SW480 (cell line): ENCODE results near the gene MIGA1.
"Not testable (repeated sequence)": the region's sequence is repeated elsewhere in the genome, so short reads cannot be mapped to it uniquely, and the experiment has no call there.

Experiments
- DNase-seq: peaks from one replicate; pipeline ENCODE4 v3.0.0-alpha.2; 2016; ENCODE audit warnings: low spot score

Gene MIGA1

DNA sequence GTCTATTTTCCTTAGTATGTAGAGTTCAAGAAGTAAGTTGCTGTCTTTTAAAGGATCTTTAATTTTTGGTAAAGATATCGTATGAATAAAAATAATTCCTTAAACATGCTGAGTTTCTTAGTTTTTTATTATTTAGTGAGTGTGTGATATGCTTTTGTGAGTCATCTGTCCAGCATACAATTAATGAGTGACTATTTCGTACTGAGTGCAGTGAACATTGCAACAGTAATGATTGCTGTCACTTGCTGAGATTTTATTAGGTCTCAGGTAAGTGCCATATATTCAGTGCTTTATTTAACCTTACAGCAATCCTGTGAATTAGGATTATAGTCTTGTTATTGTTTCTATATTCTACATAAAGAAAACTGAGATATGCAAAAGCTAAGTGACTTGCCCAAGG is 22.6 kb downstream of the MIGA1 start:
- DNase-seq: no peak

DNA sequence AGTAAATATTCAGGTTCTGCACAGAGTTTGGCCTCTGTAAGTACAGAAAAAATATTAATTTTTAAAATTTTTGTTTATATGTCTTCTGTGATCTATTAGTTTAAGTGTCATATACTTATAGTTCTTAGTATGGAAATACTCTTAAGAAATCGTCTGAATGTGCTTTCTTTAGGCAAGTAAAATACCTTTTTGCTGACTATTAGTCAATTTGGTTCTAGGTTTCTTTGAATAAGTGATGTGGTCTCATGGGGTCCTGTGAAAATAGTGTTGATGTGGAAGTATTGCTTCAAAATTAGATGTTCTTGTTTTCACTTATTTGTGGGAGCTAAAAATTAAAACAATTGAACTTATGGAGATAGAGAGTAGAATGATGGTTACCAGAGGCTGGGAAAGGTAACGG is 23.9 kb downstream of the MIGA1 start:
- DNase-seq: no peak

DNA sequence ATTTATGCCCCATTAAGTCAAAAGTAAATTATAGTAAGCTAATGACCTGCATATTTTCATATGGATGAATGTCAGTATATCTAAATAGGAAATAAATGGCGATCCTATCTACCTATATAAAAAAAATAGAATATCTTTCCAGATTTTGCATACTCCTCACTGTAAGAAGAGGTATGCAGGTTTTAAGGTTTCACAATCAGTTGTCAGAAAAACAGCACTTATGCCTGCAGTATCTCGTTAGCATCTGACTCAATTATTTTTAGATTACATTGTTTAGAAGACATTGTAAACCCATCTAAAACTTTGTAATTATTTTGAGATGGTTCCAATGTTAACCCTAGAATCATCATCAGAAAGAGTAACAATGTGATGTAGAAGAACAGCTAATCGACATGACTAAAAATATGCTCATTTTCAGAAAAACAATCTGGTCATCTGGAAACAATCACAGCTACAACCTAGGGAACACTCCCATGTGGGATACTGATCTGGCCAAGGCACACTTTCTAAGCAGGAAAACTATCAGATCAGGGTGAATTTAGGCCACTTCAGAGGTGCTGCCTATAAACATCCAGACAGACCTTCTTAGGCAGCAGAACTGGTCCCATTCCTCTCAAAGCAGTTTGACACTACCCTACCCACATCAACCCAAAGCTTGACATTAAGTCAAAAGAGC is 30.5 kb downstream of the MIGA1 start:
- DNase-seq: not testable (repeated sequence)

DNA sequence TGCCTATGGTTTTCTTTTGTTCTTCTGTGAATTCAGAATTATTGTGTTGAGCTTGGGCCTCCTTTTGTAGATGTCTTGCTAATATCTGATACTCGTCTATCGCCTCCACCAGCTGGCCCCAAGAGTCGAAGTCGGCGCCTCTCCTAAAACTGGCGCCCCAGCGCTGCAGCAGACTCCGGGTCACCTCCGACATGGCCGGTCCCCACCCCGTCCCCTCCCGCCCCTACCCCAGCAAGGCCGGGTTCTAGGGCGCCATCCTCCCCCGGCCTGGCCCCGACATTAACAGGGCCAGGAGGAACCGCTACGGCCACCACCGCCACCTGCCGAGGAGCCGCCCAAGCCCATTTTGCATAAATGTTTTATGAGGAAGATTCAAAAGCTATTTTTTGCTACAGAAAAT is 32.1 kb downstream of the MIGA1 start:
- DNase-seq: not testable (repeated sequence)

DNA sequence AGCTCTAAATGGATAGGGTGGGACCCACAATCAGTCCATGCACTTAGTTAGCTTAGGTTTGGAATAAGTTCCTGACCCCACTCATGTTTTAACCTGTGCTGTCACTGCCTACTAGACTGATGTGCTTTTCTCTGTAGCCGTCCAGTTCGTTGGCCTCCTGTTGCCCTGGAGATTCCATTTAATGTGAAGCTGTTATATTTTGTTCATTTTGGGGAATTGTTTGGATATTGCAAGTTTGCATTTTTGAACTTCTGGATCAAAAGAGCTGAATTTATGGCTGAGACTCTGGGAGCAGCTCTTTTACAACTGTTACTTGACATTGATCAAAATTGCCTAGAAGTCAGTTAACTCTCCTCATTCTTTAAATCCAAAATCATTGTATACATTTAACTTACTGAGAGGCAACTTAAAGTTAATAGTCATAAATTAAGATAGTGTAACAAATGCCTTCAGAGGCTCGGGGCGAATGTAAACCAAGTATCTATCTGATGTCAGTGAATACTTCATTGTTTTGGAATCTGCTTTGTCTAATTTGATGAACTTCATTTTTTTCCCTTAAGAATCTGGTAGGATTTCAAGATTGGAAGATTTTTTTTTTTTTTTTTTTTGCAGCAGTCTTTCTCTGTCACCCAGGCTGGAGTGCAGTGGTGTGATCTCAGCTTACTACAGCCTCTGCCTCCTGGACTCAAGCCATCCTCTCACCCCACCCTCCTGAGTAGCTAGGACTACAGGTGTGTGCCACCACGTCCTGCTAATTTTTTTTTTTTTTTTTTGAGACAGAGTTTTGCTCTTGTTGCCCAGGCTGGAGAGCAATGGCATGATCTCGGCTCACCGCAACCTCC is 38.1 kb downstream of the MIGA1 start:
- no peak for DNase-seq

DNA sequence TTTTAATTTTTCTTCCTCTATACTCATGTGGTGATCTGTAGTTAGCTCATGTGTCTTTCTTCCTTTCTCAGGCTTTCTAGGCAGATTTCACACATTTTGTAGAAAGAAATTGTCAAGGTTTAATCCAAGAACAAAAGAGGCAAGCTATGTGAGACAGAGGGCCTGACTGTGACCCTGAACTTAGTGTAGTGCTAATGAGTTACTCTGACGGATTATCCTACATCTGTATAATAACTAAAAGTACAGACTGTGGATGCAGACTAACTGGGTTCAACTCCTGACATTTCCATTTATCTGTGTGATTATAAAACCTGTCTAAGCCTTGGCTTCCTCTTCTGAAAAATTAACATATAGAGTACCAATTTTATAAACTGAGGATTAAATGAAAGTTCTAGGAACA is 40.7 kb downstream of the MIGA1 start:
- no peak for DNase-seq

DNA sequence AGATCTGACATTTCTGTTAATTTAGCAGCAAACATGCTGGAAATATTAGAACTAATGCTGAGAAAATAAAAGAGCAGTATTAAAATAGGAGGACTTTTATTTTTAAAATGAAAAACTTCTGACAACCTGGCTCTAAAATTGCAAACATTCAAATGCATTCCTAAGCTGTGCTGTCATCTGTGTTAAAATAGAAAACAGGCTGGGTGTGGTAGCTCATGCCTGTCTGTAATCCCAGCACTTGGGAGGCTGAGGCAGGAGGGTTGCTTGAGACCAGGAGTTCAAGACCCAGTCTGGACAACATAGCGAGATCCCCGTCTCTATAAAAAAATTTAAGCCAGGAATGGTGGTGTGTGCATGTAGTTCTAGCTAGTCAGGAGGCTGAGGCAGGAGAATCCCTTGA is 44.6 kb downstream of the MIGA1 start:
- DNase-seq: no peak

DNA sequence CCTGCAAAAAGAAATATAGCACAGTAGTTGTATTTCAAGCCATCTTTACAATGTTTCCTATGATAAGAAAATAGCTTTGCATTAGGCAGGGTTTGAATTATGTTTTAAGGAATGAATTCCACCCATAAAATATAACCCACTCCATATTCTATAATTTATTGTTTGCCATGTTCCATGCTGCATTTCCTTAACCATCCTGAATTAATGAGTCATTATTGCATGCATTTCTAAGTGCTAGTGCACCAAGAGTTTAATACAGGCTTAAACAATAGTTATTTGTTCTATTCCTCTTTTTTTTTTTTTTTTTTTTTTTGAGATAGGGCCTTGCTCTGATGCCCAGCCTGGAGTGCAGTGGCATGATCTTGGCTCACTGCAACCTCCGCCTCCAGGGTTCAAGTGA is 45.2 kb downstream of the MIGA1 start:
- no peak for DNase-seq

DNA sequence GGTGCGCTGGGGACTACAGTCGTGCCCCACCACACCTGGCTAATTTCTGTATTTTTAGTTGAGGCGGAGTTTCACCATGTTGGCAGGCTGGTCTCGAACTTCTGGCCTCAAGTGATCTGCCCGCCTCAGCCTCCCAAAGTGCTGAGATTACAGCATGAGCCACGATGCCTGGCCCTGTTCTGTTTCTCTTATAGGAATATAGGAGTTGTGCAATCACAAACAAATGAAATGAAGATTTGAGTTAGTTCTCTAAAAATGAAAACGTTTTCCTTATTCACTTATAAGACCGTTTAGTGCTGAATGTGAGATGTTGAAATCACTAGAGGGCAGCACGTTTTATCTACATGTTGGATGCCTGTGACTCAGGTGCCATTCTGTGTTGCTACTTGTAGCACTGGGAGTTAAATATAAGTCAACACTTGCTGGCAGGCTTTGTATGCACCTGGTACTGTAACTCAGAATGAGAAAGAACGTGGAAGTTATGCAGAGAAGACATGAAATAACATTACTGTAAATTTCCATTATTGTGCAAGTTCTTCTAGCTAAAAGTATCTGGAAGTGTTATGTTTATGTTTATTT is 45.8 kb downstream of the MIGA1 start:
- DNase-seq: peak; percentile 24

DNA sequence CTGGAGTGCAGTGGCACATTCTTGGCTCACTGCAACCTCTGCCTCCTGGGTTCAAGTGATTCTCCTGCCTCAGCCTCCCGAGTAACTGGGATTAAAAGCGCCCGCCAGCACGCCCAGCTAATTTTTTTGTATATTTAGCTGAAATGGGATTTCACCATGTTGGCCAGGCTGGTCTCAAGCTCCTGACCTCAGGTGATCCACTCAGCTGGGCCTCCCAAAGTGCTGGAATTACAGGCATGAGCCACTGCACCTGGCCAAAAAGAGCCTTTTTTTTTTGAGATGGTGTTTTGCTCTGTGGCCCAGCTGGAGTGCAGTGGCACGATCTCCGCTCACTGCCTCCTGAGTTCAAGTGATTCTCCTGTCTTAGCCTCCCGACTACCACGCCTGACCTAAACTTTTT is 47.4 kb downstream of the MIGA1 start:
- not testable (repeated sequence) for DNase-seq

DNA sequence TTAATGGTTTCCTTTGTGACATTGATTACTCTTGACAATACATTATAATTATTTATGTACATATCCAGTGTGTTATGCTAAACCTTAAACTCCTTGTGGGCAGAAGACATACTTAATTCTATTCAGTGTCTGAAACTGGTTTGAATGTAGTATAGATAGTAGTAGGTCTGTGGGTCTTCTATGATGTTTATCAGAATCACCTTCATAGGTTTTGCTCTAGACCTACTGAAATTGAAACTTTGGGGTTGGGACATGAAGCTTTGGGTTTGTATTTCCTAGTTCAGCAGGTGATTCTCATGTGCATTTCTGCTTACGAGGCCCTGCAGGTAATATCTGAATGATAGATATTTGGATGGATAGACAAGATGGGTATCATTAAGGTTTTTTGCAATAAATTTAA is 48.6 kb downstream of the MIGA1 start:
- DNase-seq: no peak

DNA sequence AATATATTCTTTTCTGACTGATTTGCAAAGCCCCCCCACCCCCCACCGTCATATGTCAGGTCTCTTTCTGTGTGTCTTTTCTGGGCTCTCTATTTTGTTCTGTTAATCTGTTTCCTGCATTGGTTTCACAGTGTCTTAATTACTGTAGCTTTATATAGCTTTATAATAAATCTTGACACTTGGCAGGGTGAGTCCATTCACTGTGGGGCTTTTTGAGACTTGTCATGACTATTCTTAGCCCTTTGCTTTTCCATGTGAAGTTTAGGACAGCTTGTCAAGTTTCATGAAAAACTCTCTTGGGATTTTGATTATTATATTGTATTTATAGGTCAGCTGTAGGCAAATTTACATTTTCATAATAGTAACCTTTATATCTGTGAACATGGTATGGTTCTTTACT is 50.4 kb downstream of the MIGA1 start:
- DNase-seq: no peak

DNA sequence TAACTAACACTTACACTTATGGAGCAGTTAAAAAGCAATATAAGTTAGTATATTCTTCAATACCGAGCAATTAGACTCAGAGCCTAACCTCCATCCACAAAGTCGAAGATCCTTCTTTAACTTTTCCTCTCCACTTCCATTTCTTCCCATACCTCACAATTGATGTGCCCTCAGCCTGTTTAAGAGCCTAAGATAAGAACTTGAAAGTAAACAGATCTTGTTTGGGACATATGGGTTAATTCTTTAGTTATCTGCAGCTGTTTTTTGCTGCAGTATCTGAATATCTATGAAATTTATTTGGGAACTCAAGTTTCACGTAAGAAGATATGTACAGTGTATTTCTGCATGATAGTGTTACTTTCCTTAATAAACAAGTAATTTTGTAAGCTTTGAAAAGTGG is 51.5 kb downstream of the MIGA1 start:
- no peak for DNase-seq

DNA sequence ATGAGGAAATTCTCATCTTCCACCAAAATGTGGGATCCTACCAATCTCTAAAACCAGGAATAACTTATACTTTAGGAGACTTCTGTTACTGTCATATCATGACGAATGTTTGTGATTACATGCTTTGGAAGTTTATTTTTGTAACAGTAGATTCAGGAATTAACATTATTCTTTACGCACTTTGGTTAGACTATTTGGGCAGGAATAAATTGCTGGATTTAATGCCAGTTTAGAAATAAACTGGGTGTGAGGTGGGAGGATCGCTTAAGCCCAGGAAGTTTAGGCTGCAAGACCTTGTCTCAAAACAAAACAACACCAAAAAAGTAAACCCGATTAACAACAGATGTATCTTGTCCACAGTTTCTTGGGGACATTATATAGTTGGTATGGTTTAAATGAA is 52.1 kb downstream of the MIGA1 start:
- DNase-seq: no peak

DNA sequence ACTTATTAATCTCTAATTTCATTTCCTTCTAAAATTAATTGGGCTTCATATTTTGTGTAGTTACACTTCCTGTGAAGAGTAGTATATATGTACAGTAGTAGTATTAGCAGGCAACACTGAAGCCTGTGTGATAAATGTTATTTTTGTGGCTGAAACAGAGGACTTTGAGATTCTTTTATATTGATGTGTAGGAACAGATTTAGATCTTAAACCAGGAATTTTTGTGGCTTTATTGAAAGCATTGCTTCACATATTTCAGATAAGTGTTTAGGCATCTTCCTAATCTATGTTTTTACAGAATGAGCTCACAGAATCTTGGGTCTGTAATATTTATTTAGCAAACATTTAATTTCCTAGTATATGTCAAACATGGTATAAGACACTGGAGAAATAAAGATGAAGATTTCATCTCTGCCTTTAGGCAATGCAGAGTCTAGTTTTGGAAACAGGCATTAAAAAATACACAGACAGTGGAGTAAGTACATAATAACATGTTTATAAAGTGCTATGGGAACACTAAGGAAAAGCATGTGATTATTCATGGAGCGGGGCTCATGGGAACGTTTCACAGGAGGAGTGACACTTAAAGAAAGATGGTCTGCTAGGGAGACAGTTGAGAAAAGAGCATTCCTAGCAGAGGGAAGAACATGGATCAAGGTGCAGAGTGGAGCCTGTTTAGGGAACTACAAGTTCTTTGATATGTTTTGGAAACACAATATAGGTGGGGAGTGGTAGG is 52.7 kb downstream of the MIGA1 start:
- no peak for DNase-seq

DNA sequence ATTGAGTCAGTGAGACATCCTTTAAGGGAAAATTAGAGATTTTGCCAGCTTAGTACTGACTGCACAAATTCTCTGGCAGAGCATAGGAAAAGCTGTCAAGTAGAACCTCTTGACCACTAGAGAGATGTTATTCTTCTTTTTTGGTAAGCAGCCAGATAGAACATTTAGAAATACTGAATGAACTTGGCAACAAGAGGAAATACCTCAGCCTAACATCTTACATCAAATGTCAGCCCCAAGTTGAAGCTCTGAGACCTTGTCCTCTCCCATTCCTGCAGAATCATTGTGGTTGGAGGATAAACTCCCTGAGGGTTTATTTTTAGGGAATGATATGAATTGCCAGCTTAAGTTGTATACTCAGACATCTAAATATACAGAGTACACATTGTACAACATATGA is 53.5 kb downstream of the MIGA1 start:
- no peak for DNase-seq

DNA sequence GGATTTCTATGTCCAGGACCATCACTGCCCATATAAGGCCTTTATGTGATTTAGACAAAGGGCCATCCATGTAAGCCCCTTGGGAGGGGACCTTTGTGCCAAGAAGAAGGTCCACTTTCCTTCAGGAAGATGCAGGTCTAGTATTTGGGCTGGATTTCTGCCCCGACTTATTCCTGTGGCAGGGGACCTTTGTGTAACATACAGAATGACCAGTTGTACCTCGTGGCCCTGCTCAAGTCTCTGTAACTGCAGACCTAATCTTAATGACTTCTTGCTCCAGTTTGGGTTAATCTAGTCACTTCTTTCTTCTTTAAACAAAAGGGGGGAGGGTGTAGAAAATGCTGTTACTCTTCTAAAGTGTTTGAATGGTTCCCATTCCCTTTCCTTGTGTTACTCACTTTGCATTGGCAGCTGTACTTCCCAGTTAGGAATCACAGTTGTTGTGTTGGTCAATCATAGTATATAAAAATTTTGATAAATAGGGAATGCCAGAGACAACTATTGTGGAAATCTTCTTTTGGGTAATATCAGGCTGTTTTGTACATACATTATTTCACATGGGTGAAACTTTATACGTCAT is 54.2 kb downstream of the MIGA1 start:
- no peak for DNase-seq

DNA sequence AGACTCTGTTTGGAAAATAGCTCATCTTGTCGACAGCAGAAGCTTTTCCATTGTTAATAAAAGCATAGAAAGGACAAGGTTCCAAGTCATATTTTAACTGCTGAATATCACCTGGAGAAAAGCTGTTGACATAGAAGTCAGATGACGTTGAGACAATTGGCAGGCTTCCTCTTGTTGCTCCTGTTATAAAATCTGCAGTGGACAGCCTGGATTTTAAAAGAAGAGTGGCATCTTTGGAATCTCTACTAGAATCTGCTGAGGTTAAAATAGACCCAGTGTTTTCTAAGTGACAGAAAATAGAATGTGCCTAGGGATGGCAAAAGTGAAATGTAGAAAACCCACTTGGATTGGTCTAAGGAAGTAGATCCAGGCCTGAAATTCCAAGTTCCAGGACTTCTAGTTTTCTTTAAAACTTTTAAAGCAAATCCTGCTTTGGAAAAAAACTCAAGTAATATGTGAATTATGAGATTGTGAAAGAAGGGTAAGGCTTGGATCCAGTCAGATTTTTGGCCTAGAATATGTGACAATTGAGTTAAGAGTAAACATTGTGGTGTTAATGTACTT is 55.4 kb downstream of the MIGA1 start:
- no peak for DNase-seq

DNA sequence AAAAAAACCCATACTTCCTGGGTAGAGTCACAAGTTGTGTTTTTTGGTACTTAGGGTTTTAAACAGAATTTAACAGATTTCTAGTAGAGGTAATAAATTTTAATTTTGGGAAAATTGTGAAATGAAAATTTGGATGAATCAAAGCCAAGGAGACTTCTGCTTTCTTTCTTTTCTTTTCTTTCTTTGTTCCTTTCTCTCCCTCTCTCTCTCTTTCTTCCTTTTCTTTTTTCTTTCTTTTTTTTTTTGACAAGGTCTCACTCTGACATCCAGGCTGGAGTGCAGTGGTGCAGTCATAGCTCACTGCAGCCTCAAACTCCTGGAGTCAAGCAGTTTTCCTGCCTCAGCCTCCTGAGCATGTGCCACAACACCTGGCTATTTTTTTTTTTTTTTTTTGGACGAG is 62.1 kb downstream of the MIGA1 start:
- DNase-seq: no peak

DNA sequence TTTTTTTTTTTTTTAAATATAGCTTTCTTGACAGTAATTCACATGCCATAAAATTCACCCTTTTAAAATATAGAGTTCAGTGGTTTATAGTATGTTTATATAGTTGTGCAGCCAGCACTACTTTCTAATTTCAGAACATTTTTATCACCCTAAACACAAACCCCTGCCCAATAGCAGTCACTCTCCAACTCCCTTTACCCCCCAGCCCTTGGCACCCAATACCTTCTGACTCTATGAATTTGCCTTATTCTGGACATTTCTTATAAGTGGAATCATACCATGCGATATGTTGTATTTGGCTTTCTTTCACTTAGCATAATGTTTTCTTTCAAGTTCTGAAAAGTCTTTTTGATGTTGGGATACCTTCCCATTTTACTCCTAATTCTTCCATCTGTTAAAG is 66.5 kb downstream of the MIGA1 start:
- DNase-seq: no peak

DNA sequence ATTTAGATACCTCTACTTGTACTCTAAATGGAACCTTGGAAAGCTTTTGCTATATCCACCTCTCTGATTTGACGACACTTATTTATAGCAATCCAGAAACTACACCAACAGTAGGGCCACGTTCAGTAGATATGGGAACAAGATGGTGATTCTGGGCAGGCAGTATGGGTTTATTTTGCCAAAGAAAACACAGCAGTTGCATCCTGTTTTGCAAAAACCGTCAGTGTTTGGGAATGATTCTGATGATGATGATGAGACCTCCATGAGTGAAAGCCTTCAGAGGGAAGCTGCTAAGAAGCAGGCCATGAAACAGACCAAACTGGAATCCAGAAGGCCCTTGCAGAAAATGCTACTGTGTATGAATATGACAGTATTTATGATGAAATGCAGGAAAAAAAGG is 67.5 kb downstream of the MIGA1 start:
- no peak for DNase-seq

DNA sequence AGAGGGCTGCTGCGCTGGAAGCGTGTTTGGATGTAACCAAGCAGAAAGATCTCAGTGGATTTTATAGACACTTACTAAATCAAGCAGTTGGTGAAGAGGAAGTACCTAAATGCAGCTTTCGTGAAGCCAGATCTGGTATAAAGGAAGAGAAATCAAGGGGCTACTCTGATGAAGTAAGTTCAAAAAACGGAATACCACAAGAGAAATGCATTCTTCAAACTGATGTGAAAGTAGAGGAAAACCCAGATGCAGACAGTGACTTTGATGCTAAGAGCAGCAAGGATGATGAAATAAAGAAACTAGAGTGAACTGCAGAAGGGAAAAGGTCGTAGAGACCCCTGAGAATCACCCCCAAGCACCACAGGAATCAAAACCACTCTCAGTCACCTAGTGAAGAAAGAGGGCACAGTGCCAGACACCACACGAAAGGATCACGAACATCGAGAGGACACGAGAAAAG is 68.2 kb downstream of the MIGA1 start:
- no peak for DNase-seq
